HG02642 (cell line): ENCODE results near the gene LAPTM4A.
A peak's percentile ranks its signal among the peaks of the same experiment; 100 is the strongest.

Experiments used
- ATAC-seq: cut with Tn5 transposase; IDR thresholded peaks from one replicate; pipeline ENCODE4 v1.9.1; 2021; ENCODE audit warnings: mild to moderate bottlenecking; ENCODE audit not compliant: unreplicated experiment, poor library complexity

Gene LAPTM4A

GRCh38 chr2:19989667-19990415, 61.6 kb downstream of the LAPTM4A start, which contains the start of gene WDR35:
WDR35 (minus strand) TSS chr2:19990105; CDS start chr2:19990015, 90 bp downstream.
- peak; percentile 98 for ATAC-seq

- no peak for ATAC-seq
Measured at GRCh38 chr2:19989342-19989666, 62.1 kb downstream of the LAPTM4A start.

GRCh38 chr2:19988600-19988999, 62.8 kb downstream of the LAPTM4A start:
- ATAC-seq, result no peak

GRCh38 chr2:19987936-19988335, 63.5 kb downstream of the LAPTM4A start:
- ATAC-seq, result peak; percentile 61
